Prostate gland (tissue), 2 donors: ENCODE measurements around the gene RPTN.

Source experiments
- POLR2A ChIP-seq: fragments of 450-650 bp; IDR thresholded peaks from one replicate; pipeline ENCODE4 v1.6.1; 2016; ENCODE audit warnings: antibody characterized with exemption, mild to moderate bottlenecking
- TF ChIP-seq, protein P1 (sequence below), 4 experiments: fragments of 200-600 bp in 2 of 4; fragments of 450-650 bp in 2 of 4; sonication (generic) in 2 of 4; IDR thresholded peaks; 1 replicate in 3 of 4; 2 replicates in 1 of 4; pipeline ENCODE4 v1.5.1; 2016 to 2019; ENCODE audit warnings: antibody characterized with exemption in 4 of 4, mild to moderate bottlenecking in 2 of 4, moderate library complexity in 2 of 4

DNA sequence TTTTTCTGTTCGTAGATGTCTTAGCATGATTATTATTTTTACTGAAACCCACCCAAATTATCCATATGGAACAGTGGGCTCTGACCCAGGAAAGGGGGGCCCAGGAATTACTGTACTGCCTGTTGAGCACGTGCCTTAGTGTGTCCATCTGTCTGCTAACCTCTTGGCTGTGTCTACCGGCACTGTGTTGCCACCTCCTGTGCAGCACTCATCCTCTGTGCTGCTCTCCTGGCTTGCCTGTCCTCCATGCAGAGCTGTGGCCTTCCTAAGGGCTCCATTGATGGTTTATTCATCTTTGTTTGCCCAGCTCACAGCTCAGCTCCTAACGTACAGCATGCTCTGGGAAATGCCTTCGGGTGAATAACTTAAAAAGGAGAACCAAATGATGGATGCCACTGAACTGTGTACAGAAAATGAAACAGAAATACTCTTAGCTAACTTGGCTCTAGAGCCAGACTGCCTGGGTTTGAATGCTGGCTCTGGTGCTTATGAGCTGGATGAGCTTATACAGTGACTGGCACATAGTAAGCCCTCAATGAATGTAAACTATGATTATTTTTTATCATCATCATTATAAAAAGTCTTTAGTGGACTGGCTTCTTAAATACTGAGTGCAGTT is 11.4 kb upstream of the RPTN start:
- TF ChIP-seq, protein P1, sequence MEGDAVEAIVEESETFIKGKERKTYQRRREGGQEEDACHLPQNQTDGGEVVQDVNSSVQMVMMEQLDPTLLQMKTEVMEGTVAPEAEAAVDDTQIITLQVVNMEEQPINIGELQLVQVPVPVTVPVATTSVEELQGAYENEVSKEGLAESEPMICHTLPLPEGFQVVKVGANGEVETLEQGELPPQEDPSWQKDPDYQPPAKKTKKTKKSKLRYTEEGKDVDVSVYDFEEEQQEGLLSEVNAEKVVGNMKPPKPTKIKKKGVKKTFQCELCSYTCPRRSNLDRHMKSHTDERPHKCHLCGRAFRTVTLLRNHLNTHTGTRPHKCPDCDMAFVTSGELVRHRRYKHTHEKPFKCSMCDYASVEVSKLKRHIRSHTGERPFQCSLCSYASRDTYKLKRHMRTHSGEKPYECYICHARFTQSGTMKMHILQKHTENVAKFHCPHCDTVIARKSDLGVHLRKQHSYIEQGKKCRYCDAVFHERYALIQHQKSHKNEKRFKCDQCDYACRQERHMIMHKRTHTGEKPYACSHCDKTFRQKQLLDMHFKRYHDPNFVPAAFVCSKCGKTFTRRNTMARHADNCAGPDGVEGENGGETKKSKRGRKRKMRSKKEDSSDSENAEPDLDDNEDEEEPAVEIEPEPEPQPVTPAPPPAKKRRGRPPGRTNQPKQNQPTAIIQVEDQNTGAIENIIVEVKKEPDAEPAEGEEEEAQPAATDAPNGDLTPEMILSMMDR (IDR thresholded peaks at IDR 0.05) = no peak
- TF ChIP-seq POLR2A = no peak
